GM19324 (cell line): ENCODE measurements around the gene DUSP7.

Experiments
- ATAC-seq: cut with Tn5 transposase; IDR thresholded peaks from one replicate; pipeline ENCODE4 v1.9.1; 2021; ENCODE audit warnings: mild to moderate bottlenecking, moderate library complexity; ENCODE audit not compliant: unreplicated experiment, low FRiP score

Gene DUSP7

GRCh38 chr3:52056521-52056967 is at the start of gene DUSP7:
Gene DUSP7, minus strand, starts transcription at chr3:52056571. Its CDS starts 205 bp downstream, at chr3:52056366.
- peak; percentile 34 for ATAC-seq

- ATAC-seq, result no peak
Measured at GRCh38 chr3:52104684-52105640, 48.6 kb upstream of the DUSP7 start.

GRCh38 chr3:52102934-52103333 is 46.6 kb upstream of the DUSP7 start:
- ATAC-seq, result no peak

GRCh38 chr3:52099001-52099401 is 42.6 kb upstream of the DUSP7 start:
- no peak for ATAC-seq

- no peak for ATAC-seq
Measured at GRCh38 chr3:52097851-52098507, 41.6 kb upstream of the DUSP7 start.

- no peak for ATAC-seq
Measured at GRCh38 chr3:52095990-52096775, 39.8 kb upstream of the DUSP7 start.

GRCh38 chr3:52094571-52095485 is 38.5 kb upstream of the DUSP7 start:
- ATAC-seq, result no peak

GRCh38 chr3:52093756-52094545 is 37.6 kb upstream of the DUSP7 start:
- no peak for ATAC-seq

- ATAC-seq, result no peak
Measured at GRCh38 chr3:52092891-52093290, 36.5 kb upstream of the DUSP7 start.

- ATAC-seq, result no peak
Measured at GRCh38 chr3:52092271-52092660, 35.9 kb upstream of the DUSP7 start.

GRCh38 chr3:52091586-52092270 is 35.4 kb upstream of the DUSP7 start:
- no peak for ATAC-seq

- ATAC-seq, result no peak
Measured at GRCh38 chr3:52090933-52091468, 34.6 kb upstream of the DUSP7 start.

GRCh38 chr3:52090131-52090932 is 34.0 kb upstream of the DUSP7 start:
- ATAC-seq, result no peak

- no peak for ATAC-seq
Measured at GRCh38 chr3:52089691-52090090, 33.3 kb upstream of the DUSP7 start.

GRCh38 chr3:52088445-52089367 is 32.3 kb upstream of the DUSP7 start:
- no peak for ATAC-seq

GRCh38 chr3:52087731-52088130 is 31.4 kb upstream of the DUSP7 start:
- ATAC-seq, result no peak
